ENCODE data around the gene CNOT6.

Gene CNOT6

DNA sequence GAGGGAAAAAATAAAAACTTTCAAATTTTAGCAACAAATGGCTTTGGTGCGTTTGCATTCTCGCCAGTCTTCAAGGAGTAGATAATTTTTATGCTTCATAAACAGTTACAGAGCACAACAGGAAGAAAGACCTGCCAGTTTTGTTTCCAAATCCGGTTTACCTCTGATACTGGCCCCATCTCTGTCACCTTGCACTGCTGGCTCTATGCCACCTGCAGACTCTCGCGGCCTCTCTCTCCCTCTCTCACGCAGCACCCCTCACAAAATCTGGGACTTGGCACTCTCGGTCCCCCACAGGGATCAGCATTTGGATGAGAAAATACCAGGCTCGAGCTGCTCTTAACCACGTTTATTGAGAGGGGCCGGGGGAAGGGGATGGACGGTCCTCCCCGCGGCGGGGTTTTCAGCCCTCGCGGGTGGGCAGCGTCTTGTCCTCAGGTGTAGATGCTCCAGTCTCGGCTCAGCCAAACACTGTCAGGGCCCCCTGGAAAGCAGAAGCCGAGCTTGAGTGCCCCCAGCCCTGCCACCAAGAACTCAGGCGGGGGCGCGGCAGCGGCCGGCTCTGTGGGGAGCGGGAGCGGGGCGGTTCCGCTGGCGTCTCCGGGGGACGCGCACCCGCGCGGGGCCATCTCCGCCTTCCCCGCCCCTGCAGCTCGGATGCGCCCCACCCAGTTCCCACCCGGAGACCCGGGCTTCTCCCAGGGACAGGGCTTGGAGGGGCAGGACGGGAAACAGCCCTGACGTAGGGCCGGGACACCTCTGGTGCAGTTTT is 95.8 kb downstream of the CNOT6 start:
- peak; percentile 13 for FAIRE-seq
- DNase-seq (ENCODE audit: insufficient read length, low spot score), result peak; percentile 6
- TF ChIP-seq TAF1 (IDR thresholded peaks at IDR 0.05; ENCODE audit: low read depth, low read length), result no peak
- no peak for TF ChIP-seq POLR2AphosphoS5 (IDR thresholded peaks at IDR 0.05; ENCODE audit: low read depth, low read length)
- no peak for TF ChIP-seq SPI1 (IDR thresholded peaks at IDR 0.05; ENCODE audit: low read depth, low read length)
- no peak for TF ChIP-seq PAX5 (IDR thresholded peaks at IDR 0.05; ENCODE audit: insufficient read depth, low read length, severe bottlenecking)
- no peak for TF ChIP-seq POLR2A (IDR thresholded peaks at IDR 0.05; ENCODE audit: low read depth, low read length)
- TF ChIP-seq POU2F2 (IDR thresholded peaks at IDR 0.05; ENCODE audit: low read depth, low read length), result no peak

- no peak for TF ChIP-seq POLR2AphosphoS5 (IDR thresholded peaks at IDR 0.05; ENCODE audit: low read depth, low read length)
- no peak for TF ChIP-seq TAF1 (IDR thresholded peaks at IDR 0.05; ENCODE audit: low read depth, low read length)
- TF ChIP-seq PAX5 (IDR thresholded peaks at IDR 0.05; ENCODE audit: insufficient read depth, low read length, severe bottlenecking), result no peak
- no peak for TF ChIP-seq POLR2A (IDR thresholded peaks at IDR 0.05; ENCODE audit: low read depth, low read length)
- no peak for TF ChIP-seq POU2F2 (IDR thresholded peaks at IDR 0.05; ENCODE audit: low read depth, low read length)
- no peak for TF ChIP-seq SPI1 (IDR thresholded peaks at IDR 0.05; ENCODE audit: low read depth, low read length)
- FAIRE-seq, result no peak
- DNase-seq (ENCODE audit: insufficient read length, low spot score), result peak; percentile 20
These were observed 96.5 kb downstream of the CNOT6 start for GRCh38 chr5:180590543-180591310.

DNA sequence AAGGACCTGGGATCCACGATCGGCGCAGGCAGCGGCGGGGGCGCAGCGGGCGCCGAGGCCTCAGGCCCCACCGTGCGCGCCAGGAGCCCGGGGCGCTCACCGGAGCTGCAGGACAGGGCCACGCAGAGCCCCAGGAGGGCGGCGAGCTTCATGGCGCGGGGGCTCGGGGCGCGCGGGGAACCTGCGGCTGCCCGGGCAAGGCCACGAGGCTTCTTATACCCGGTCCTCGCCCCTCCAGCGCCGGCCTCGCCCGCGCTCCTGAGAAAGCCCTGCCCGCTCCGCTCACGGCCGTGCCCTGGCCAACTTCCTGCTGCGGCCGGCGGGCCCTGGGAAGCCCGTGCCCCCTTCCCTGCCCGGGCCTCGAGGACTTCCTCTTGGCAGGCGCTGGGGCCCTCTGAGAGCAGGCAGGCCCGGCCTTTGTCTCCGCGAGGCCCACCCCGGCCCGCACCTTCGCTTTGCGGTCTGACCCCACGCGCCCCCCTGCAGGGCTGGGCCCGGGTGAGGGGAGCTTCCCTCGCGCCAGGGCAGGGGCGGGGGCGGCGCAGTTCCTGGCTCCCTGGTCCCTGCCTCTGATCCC is 97.2 kb downstream of the CNOT6 start, which contains the start of gene SCGB3A1:
TSS of gene SCGB3A1 (minus strand) at position 189 of the 577 bp plus-strand sequence. CDS start at position 152, 37 bp downstream.
- DNase-seq (ENCODE audit: insufficient read length, low spot score) (peak; percentile 8), FAIRE-seq (no peak)
- TF ChIP-seq POLR2AphosphoS5 (IDR thresholded peaks at IDR 0.05; ENCODE audit: low read depth, low read length) (no peak), POU2F2 (IDR thresholded peaks at IDR 0.05; ENCODE audit: low read depth, low read length) (no peak), PAX5 (IDR thresholded peaks at IDR 0.05; ENCODE audit: insufficient read depth, low read length, severe bottlenecking) (no peak), SPI1 (IDR thresholded peaks at IDR 0.05; ENCODE audit: low read depth, low read length) (no peak), POLR2A (IDR thresholded peaks at IDR 0.05; ENCODE audit: low read depth, low read length) (no peak)

DNA sequence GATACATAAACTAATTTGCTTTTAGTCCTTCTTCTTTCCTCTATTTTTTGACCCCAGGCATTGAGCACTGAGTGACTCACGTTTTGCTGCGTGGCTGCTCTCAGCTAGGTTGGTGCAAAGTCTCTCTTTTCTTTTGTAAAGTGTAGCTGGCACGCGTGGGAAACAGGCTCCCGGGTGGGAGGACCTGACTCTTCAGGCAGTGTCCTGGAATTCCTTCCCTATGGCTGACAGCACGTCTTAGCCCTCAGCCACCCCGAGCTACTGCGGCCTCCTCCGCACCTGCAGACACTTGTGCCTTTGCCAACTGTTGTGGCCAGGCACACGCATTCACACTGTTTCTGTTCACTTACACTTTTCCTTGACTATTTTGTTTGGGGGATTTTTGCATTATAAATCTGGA is 98.0 kb downstream of the CNOT6 start:
- TF ChIP-seq POU2F2 (IDR thresholded peaks at IDR 0.05; ENCODE audit: low read depth, low read length), result no peak
- no peak for TF ChIP-seq TAF1 (IDR thresholded peaks at IDR 0.05; ENCODE audit: low read depth, low read length)
- TF ChIP-seq POLR2AphosphoS5 (IDR thresholded peaks at IDR 0.05; ENCODE audit: low read depth, low read length), result no peak
- no peak for TF ChIP-seq PAX5 (IDR thresholded peaks at IDR 0.05; ENCODE audit: insufficient read depth, low read length, severe bottlenecking)
- no peak for TF ChIP-seq SPI1 (IDR thresholded peaks at IDR 0.05; ENCODE audit: low read depth, low read length)
- TF ChIP-seq POLR2A (IDR thresholded peaks at IDR 0.05; ENCODE audit: low read depth, low read length), result no peak
- FAIRE-seq, result no peak
- DNase-seq (ENCODE audit: insufficient read length, low spot score), result no peak

GRCh38 chr5:180593446-180594206 is 99.4 kb downstream of the CNOT6 start:
- no peak for FAIRE-seq

DNA sequence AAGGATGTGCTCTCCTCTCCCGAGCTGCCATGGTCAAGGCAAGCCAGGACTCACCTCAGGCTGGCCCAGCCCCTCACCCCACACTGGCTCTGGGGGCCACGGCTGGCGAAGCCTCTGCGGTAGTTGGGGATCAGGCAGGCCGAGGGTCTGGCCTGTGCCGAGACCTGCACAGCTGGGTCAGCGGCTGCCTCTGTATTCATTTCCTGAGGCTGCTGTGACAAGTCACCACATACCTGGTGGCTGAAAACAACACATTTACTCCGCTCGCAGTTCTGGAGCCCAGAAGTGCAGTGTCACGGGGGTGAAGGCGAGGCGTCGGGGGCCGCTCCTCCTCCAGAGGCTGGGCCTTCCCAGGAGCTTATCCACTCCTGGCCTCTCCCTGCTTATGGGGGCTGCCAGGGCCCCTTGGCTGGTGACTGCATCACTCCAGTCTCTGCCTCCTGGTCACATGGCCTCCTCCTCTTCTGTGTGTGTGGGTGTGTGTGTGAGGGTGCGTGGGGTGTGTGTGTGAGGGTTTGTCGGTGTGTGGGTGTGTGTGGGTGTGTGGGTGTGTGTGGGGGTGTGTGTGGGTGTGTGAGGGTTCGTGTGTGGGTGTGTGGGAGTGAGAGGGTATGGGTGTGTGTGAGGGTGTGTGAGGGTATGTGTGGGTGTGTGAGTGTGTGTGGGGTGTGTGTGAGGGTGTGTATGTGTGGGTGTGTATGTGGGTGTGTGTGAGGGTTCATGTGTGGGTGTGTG is 100.3 kb downstream of the CNOT6 start:
- no peak for TF ChIP-seq POLR2AphosphoS5 (IDR thresholded peaks at IDR 0.05; ENCODE audit: low read depth, low read length)
- TF ChIP-seq SPI1 (IDR thresholded peaks at IDR 0.05; ENCODE audit: low read depth, low read length), result no peak
- no peak for TF ChIP-seq POLR2A (IDR thresholded peaks at IDR 0.05; ENCODE audit: low read depth, low read length)
- TF ChIP-seq POU2F2 (IDR thresholded peaks at IDR 0.05; ENCODE audit: low read depth, low read length), result no peak
- TF ChIP-seq PAX5 (IDR thresholded peaks at IDR 0.05; ENCODE audit: insufficient read depth, low read length, severe bottlenecking), result no peak
- TF ChIP-seq TAF1 (IDR thresholded peaks at IDR 0.05; ENCODE audit: low read depth, low read length), result no peak
- FAIRE-seq (no peak), DNase-seq (ENCODE audit: insufficient read length, low spot score) (no peak)

More at GRCh38 chr5:180593446-180594206, 99.4 kb downstream of the CNOT6 start:
- no peak for DNase-seq (ENCODE audit: insufficient read length, low spot score)
- TF ChIP-seq SPI1 (IDR thresholded peaks at IDR 0.05; ENCODE audit: low read depth, low read length), result no peak
- TF ChIP-seq POLR2A (IDR thresholded peaks at IDR 0.05; ENCODE audit: low read depth, low read length), result no peak
- TF ChIP-seq PAX5 (IDR thresholded peaks at IDR 0.05; ENCODE audit: insufficient read depth, low read length, severe bottlenecking), result no peak
- TF ChIP-seq TAF1 (IDR thresholded peaks at IDR 0.05; ENCODE audit: low read depth, low read length), result no peak
- no peak for TF ChIP-seq POLR2AphosphoS5 (IDR thresholded peaks at IDR 0.05; ENCODE audit: low read depth, low read length)
- TF ChIP-seq POU2F2 (IDR thresholded peaks at IDR 0.05; ENCODE audit: low read depth, low read length), result no peak

DNA sequence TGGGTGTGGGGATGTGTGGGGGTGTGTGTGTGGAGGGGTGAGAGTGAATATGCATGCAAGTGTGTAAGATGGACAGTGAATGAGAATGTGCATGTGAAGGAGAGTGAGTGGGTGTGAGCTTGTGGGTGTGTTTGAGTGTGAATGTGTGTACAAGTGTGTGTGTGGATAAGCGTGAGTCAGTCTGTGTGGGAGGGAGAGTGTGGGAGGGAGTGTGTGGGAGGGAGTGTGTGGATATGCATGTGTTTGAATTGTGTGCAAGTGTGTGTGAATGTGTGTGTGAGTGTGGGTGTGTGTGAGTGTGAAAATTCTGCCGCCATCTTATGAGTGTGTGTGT is 100.8 kb downstream of the CNOT6 start:
- FAIRE-seq (peak; percentile 76), DNase-seq (ENCODE audit: insufficient read length, low spot score) (no peak)
- no peak for TF ChIP-seq SPI1 (IDR thresholded peaks at IDR 0.05; ENCODE audit: low read depth, low read length)
- TF ChIP-seq POU2F2 (IDR thresholded peaks at IDR 0.05; ENCODE audit: low read depth, low read length), result no peak
- TF ChIP-seq POLR2A (IDR thresholded peaks at IDR 0.05; ENCODE audit: low read depth, low read length), result no peak
- no peak for TF ChIP-seq PAX5 (IDR thresholded peaks at IDR 0.05; ENCODE audit: insufficient read depth, low read length, severe bottlenecking)
- no peak for TF ChIP-seq TAF1 (IDR thresholded peaks at IDR 0.05; ENCODE audit: low read depth, low read length)
- no peak for TF ChIP-seq POLR2AphosphoS5 (IDR thresholded peaks at IDR 0.05; ENCODE audit: low read depth, low read length)

All from GM12891 (cell line).